HepG2 (cell line): ENCODE results near the gene WDR93. TPM values are rescaled to one million over a fixed set of nuclear protein-coding genes. Genes with fewer than 3 reads are reported as not detected.

ENCODE experiments used
- BCL3 ChIP-seq: sonication (generic); formaldehyde crosslinking; IDR thresholded peaks from 2 replicates; pipeline ENCODE4 v1.5.1; 2020; ENCODE audit warnings: mild to moderate bottlenecking, missing genetic modification reagents, moderate library complexity
- CBFB ChIP-seq: sonication (generic); formaldehyde crosslinking; IDR thresholded peaks from 2 replicates; pipeline ENCODE4 v1.4.0; 2020; ENCODE audit warnings: missing genetic modification reagents
- GRHL1 ChIP-seq: sonication (generic); formaldehyde crosslinking; conservative IDR thresholded peaks from 2 replicates; pipeline ENCODE4 v1.8.0; 2022; ENCODE audit warnings: missing genetic modification reagents
- HCFC1 ChIP-seq: fragments of 150-350 bp; IDR thresholded peaks from 2 replicates; pipeline ENCODE4 v1.6.1; 2014; ENCODE audit warnings: low read depth, low read length
- HDAC6 ChIP-seq: fragments of 200-600 bp; sonication (generic); IDR thresholded peaks from 2 replicates; pipeline ENCODE4 v1.7.0; 2017; ENCODE audit warnings: mild to moderate bottlenecking, antibody characterized with exemption, low read length, low read depth
- HOXA5 ChIP-seq: sonication (generic); formaldehyde crosslinking; IDR thresholded peaks from 2 replicates; pipeline ENCODE4 v1.4.0; 2020; ENCODE audit warnings: missing genetic modification reagents
- LBX2 ChIP-seq: sonication (generic); formaldehyde crosslinking; IDR thresholded peaks from 2 replicates; pipeline ENCODE4 v1.5.0; 2020; ENCODE audit warnings: missing genetic modification reagents, mild to moderate bottlenecking, borderline replicate concordance
- MIER3 ChIP-seq: IDR thresholded peaks from 2 replicates; pipeline ENCODE4 v1.6.1; 2016; ENCODE audit warnings: missing compliant biosample characterization, borderline replicate concordance
- PCBP1 ChIP-seq: fragments of 200-400 bp; formaldehyde crosslinking; IDR thresholded peaks from 2 replicates; pipeline ENCODE4 v1.6.1; 2017; ENCODE audit warnings: mild to moderate bottlenecking, low read depth, low read length, borderline replicate concordance
- RORA ChIP-seq: sonication (generic); formaldehyde crosslinking; IDR thresholded peaks from 2 replicates; pipeline ENCODE4 v1.5.0; 2020; ENCODE audit warnings: mild to moderate bottlenecking, missing genetic modification reagents, moderate library complexity
- SRSF9 ChIP-seq: fragments of 200-400 bp; formaldehyde crosslinking; IDR thresholded peaks from 2 replicates; pipeline ENCODE4 v1.6.1; 2018; ENCODE audit warnings: borderline replicate concordance, mild to moderate bottlenecking, low read depth, low read length; ENCODE audit not compliant: insufficient read depth, poor library complexity, severe bottlenecking
- TFDP2 ChIP-seq: sonication (generic); formaldehyde crosslinking; IDR thresholded peaks from 2 replicates; pipeline ENCODE4 v1.4.0; 2020; ENCODE audit warnings: missing genetic modification reagents
- UBTF ChIP-seq: sonication (generic); formaldehyde crosslinking; IDR thresholded peaks from 2 replicates; pipeline ENCODE4 v1.4.0; 2020; ENCODE audit warnings: mild to moderate bottlenecking, missing genetic modification reagents
- ZMYM3 ChIP-seq: sonication (generic); formaldehyde crosslinking; IDR thresholded peaks from 2 replicates; pipeline ENCODE4 v1.5.1; 2020; ENCODE audit warnings: mild to moderate bottlenecking, missing genetic modification reagents
- ZNF264 ChIP-seq: sonication (generic); formaldehyde crosslinking; IDR thresholded peaks from 2 replicates; pipeline ENCODE4 v1.4.0; 2020; ENCODE audit warnings: missing genetic modification reagents
- ZNF512B ChIP-seq: sonication (generic); formaldehyde crosslinking; IDR thresholded peaks from 2 replicates; pipeline ENCODE4 v1.5.1; 2020; ENCODE audit warnings: missing genetic modification reagents, mild to moderate bottlenecking, borderline replicate concordance
- ZSCAN22 ChIP-seq: sonication (generic); formaldehyde crosslinking; IDR thresholded peaks from 2 replicates; pipeline ENCODE4 v1.4.0; 2020; ENCODE audit warnings: mild to moderate bottlenecking, missing genetic modification reagents
- polyA plus RNA-seq, 8 experiments: library from polyadenylated mRNA; depleted of rRNA in 3 of 8; stranded (reverse) in 7 of 8; unstranded in 1 of 8; fragments of >200 nt; fragmentation: Illumina TruSeq in 4 of 8; extraction: Trizol in 4 of 8; gene quantifications; 2 replicates each; pipeline versions ENCODE4 v1.2.1 to v1.2.3, GENCODE V29; 2011 to 2016; ENCODE audit warnings: low read depth in 4 of 8, missing spikeins in 1 of 8, mixed read lengths in 1 of 8; ENCODE audit not compliant: insufficient read depth in 1 of 8
- total RNA-seq, 5 experiments: library from RNA; depleted of rRNA; stranded (reverse); fragments of >200 nt; fragmentation: Illumina TruSeq; extraction: Trizol; gene quantifications; 2 replicates each; pipeline ENCODE4 v1.2.3, GENCODE V29; 2016; ENCODE audit warnings: low read depth in 1 of 5

WDR93 gene
- total and polyA plus RNA-seq, 2 of the 13 experiments (the other 11 are each of a cell fraction or from before 2014, with no cell fraction given) = 0.07 TPM; not detected in 1

GRCh38 chr15:89690276-89691218 lies at the start of gene WDR93, which contains the start of gene PEX11A (continued):
- TF ChIP-seq LBX2 (CRISPR knock-in tag) (no peak), ZNF264 (CRISPR knock-in tag) (no peak), HCFC1 (peak; percentile 44; the same call in 1 of the 2 replicates), PCBP1 (no peak), HOXA5 (0 out of 2 replicates have a peak, but pooled peaks have one; percentile 27), TFDP2 (CRISPR knock-in tag) (no peak), ZNF512B (CRISPR knock-in tag) (peak; percentile 61; the same call in 1 of the 2 replicates), UBTF (CRISPR knock-in tag) (peak; percentile 57), BCL3 (CRISPR knock-in tag) (no peak), MIER3 (CRISPR knock-in tag) (peak; percentile 27; the same call in 1 of the 2 replicates), CBFB (no peak), RORA (CRISPR knock-in tag) (no peak), GRHL1 (CRISPR knock-in tag) (no peak), SRSF9 (no peak), ZMYM3 (no peak; the same call in 1 of the 2 replicates), HDAC6 (no peak), ZSCAN22 (CRISPR knock-in tag) (no peak)
